Uterus (tissue), 4 donors: ENCODE measurements around the gene ITGB3BP. TPM values are rescaled to one million over a fixed set of nuclear protein-coding genes. Genes with fewer than 3 reads are reported as not detected.

Experiments used
- DNase-seq, 2 donors: peaks; one replicate each; pipeline ENCODE4 v3.0.0-alpha.2; 2019 to 2020
- H3K27ac ChIP-seq, 2 donors: fragments of 200-600 bp; sonication (generic); 1 replicate in 1 of 2; 2 replicates in 1 of 2; pipeline ENCODE4 v1.5.1; 2016 to 2018
- H3K27me3 ChIP-seq, 2 donors: fragments of 200-600 bp; sonication (generic); one replicate each; pipeline ENCODE4 v1.5.1; 2018 to 2019; ENCODE audit warnings: control low read depth in 1 of 2
- H3K36me3 ChIP-seq, 2 donors: fragments of 200-600 bp; sonication (generic); one replicate each; pipeline ENCODE4 v1.5.1; 2019; ENCODE audit warnings: control low read depth in 1 of 2
- H3K4me1 ChIP-seq, 2 donors: fragments of 200-600 bp; sonication (generic); one replicate each; pipeline ENCODE4 v1.5.1; 2018 to 2019; ENCODE audit warnings: control low read depth in 1 of 2
- H3K4me3 ChIP-seq, 2 donors: fragments of 200-600 bp; sonication (generic); 1 replicate in 1 of 2; 2 replicates in 1 of 2; pipeline ENCODE4 v1.5.1; 2018 to 2019; ENCODE audit warnings: mild to moderate bottlenecking in 1 of 2
- H3K9me3 ChIP-seq, 2 donors: fragments of 200-600 bp; sonication (generic); one replicate each; pipeline ENCODE4 v1.5.1; 2019; ENCODE audit warnings: control low read depth in 1 of 2
- CTCF ChIP-seq, 4 experiments: fragments of 200-600 bp in 2 of 4; fragments of 450-650 bp in 2 of 4; sonication (generic) in 2 of 4; IDR thresholded peaks; one replicate each; pipeline ENCODE4 v1.5.1; 2016 to 2019; ENCODE audit warnings: antibody characterized with exemption in 4 of 4, mild to moderate bottlenecking in 2 of 4, moderate library complexity in 1 of 4
- POLR2A ChIP-seq, 2 donors: fragments of 450-650 bp; IDR thresholded peaks; one replicate each; pipeline ENCODE4 v1.6.1; 2016; ENCODE audit warnings: antibody characterized with exemption in 2 of 2, mild to moderate bottlenecking in 1 of 2, moderate library complexity in 1 of 2
- intact Hi-C: fragments of 100-400 bp; cut with DNase I; formaldehyde crosslinking; loops from one replicate; pipeline ENCODE4 v1.15.1; 2023; ENCODE audit warnings: low total_unique reads
- total RNA-seq, 4 donors: library from RNA; depleted of rRNA in 3 of 4; stranded (reverse); fragments of >200 nt in 3 of 4; gene quantifications; one replicate each; pipeline versions ENCODE4 v1.1.0 to v1.2.4, GENCODE V29; 2014 to 2023
- donor health status: DM: yes; HTN: yes; CAD: no.

Gene ITGB3BP
- total RNA-seq, 4 donors from 2014 or later, result 5.4 to 56.8 (median 30.4) TPM

GRCh38 chr1:63512584-63512983 lies 10.4 kb downstream of the ITGB3BP start:
- intact Hi-C loops, result no loop called here

GRCh38 chr1:63509718-63510117 lies 13.3 kb downstream of the ITGB3BP start:
- H3K27ac ChIP-seq, result no peak overlapping the region
- H3K36me3 ChIP-seq, result no peaks in the 10 kb centered on the region
- H3K9me3 ChIP-seq, result no peaks in the 10 kb centered on the region
- intact Hi-C loops, result no loop called here
- no peak overlapping the region for H3K4me3 ChIP-seq
- H3K27me3 ChIP-seq, result no peaks in the 10 kb centered on the region
- no peak for TF ChIP-seq POLR2A (IDR thresholded peaks at IDR 0.05)
- DNase-seq, result no peak
- no peaks in the 10 kb centered on the region for H3K4me1 ChIP-seq

More at GRCh38 chr1:63512584-63512983, 10.4 kb downstream of the ITGB3BP start:
- H3K4me1 ChIP-seq, result no peaks in the 10 kb centered on the region
- H3K27ac ChIP-seq, result no peak overlapping the region
- H3K9me3 ChIP-seq, result no peaks in the 10 kb centered on the region
- no peaks in the 10 kb centered on the region for H3K27me3 ChIP-seq
- DNase-seq, result no peak
- H3K4me3 ChIP-seq, result no peak overlapping the region
- TF ChIP-seq POLR2A (IDR thresholded peaks at IDR 0.05), result no peak
- TF ChIP-seq CTCF (IDR thresholded peaks at IDR 0.05), result no peak
- no peaks in the 10 kb centered on the region for H3K36me3 ChIP-seq

- DNase-seq, result no peak
- H3K9me3 ChIP-seq, result no peaks in the 10 kb centered on the region
- no peak overlapping the region for H3K27ac ChIP-seq
- no peak overlapping the region for H3K4me3 ChIP-seq
- no peak for TF ChIP-seq POLR2A (IDR thresholded peaks at IDR 0.05)
- no peak for TF ChIP-seq CTCF (IDR thresholded peaks at IDR 0.05)
- H3K27me3 ChIP-seq, result no peaks in the 10 kb centered on the region
- H3K36me3 ChIP-seq, result no peaks in the 10 kb centered on the region
- intact Hi-C loops, result no loop called here
- H3K4me1 ChIP-seq, result no peaks in the 10 kb centered on the region
Measured at GRCh38 chr1:63506782-63507181, 16.2 kb downstream of the ITGB3BP start.

GRCh38 chr1:63501256-63501655 lies 21.8 kb downstream of the ITGB3BP start:
- TF ChIP-seq POLR2A (IDR thresholded peaks at IDR 0.05) (no peak), CTCF (IDR thresholded peaks at IDR 0.05) (no peak)
- Histone ChIP-seq H3K27ac (no peak overlapping the region), H3K9me3 (no peaks in the 10 kb centered on the region), H3K27me3 (no peaks in the 10 kb centered on the region), H3K4me1 (no peaks in the 10 kb centered on the region), H3K36me3 (no peaks in the 10 kb centered on the region), H3K4me3 (no peak overlapping the region)
- intact Hi-C loops, result no loop called here
- no peak for DNase-seq

- Histone ChIP-seq H3K27me3 (no peaks in the 10 kb centered on the region), H3K27ac (no peak overlapping the region), H3K9me3 (no peaks in the 10 kb centered on the region), H3K36me3 (no peaks in the 10 kb centered on the region), H3K4me3 (no peak overlapping the region), H3K4me1 (no peaks in the 10 kb centered on the region)
- TF ChIP-seq POLR2A (IDR thresholded peaks at IDR 0.05), result no peak
- no peak for TF ChIP-seq CTCF (IDR thresholded peaks at IDR 0.05)
- no peak for DNase-seq
- intact Hi-C loops, result no loop called here
Measured at GRCh38 chr1:63498106-63498505, 24.9 kb downstream of the ITGB3BP start.

GRCh38 chr1:63497577-63497976 lies 25.4 kb downstream of the ITGB3BP start:
- H3K4me3 ChIP-seq, result no peak overlapping the region
- intact Hi-C loops, result no loop called here
- H3K27me3 ChIP-seq, result no peaks in the 10 kb centered on the region
- no peaks in the 10 kb centered on the region for H3K36me3 ChIP-seq
- no peaks in the 10 kb centered on the region for H3K4me1 ChIP-seq
- H3K27ac ChIP-seq, result no peak overlapping the region
- no peak for DNase-seq
- no peak for TF ChIP-seq CTCF (IDR thresholded peaks at IDR 0.05)
- TF ChIP-seq POLR2A (IDR thresholded peaks at IDR 0.05), result no peak
- H3K9me3 ChIP-seq, result no peaks in the 10 kb centered on the region
